RWPE2 (cell line): ENCODE results near the gene NAA80.
"Not testable (repeated sequence)": the region's sequence is repeated elsewhere in the genome, so short reads cannot be mapped to it uniquely, and the experiment has no call there.

Experiments used
- ATAC-seq: fragments of 200-7000 bp; cut with Tn5 transposase; 3 replicates; pipeline ENCODE4 v1.9.1; 2021; ENCODE audit warnings: low read depth
- DNase-seq: peaks from one replicate; pipeline ENCODE4 v3.0.0-alpha.2; 2020; ENCODE audit warnings: low spot score
- H3K27ac ChIP-seq: fragments of 450-650 bp; 2 replicates; pipeline ENCODE4 v1.5.1; 2017; ENCODE audit warnings: mild to moderate bottlenecking; ENCODE audit not compliant: poor library complexity, severe bottlenecking
- H3K27me3 ChIP-seq: fragments of 250-450 bp; sonication (Bioruptor Pico); 2 replicates; pipeline ENCODE4 v1.5.1; 2021; ENCODE audit warnings: mild to moderate bottlenecking, moderate library complexity; ENCODE audit not compliant: insufficient read depth, poor library complexity, severe bottlenecking
- H3K36me3 ChIP-seq: fragments of 250-450 bp; sonication (Bioruptor Pico); 2 replicates; pipeline ENCODE4 v1.5.1; 2020; ENCODE audit warnings: low read depth, mild to moderate bottlenecking, moderate library complexity
- H3K4me1 ChIP-seq: fragments of 250-450 bp; sonication (Bioruptor Pico); 2 replicates; pipeline ENCODE4 v1.5.1; 2021; ENCODE audit warnings: mild to moderate bottlenecking, moderate library complexity; ENCODE audit not compliant: insufficient read depth, poor library complexity, severe bottlenecking
- H3K4me3 ChIP-seq: fragments of 250-450 bp; sonication (Bioruptor Pico); 2 replicates; pipeline ENCODE4 v1.5.1; 2021; ENCODE audit warnings: mild to moderate bottlenecking, moderate library complexity; ENCODE audit not compliant: severe bottlenecking
- H3K9me3 ChIP-seq: fragments of 250-450 bp; sonication (Bioruptor Pico); 2 replicates; pipeline ENCODE4 v1.5.1; 2021; ENCODE audit warnings: mild to moderate bottlenecking, moderate library complexity; ENCODE audit not compliant: severe bottlenecking
- TF ChIP-seq, protein P1 (sequence below): fragments of 450-650 bp; IDR thresholded peaks from one replicate; pipeline ENCODE4 v1.5.1; 2017; ENCODE audit warnings: mild to moderate bottlenecking, moderate library complexity; ENCODE audit not compliant: poor library complexity, severe bottlenecking

NAA80 gene

DNA sequence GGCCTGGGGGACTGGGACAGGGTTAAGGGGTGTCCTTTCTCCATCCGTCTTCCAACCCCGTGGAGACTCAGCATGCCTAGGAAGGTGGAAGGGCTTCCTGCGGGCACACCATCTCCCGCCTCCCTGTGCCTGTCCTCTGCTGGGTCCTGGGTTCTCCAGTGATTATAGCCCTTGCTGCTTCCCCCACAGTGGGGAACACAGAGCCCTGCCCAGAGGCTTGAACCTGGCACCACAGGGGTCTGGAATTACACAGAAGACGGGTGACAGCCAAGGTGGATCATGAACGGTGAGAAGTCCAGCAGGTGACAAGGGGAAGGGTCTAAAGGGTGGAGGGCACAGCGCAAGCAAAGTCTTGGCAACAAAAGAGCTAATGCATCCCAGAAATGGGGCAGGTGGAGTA, 36.4 kb downstream of the NAA80 start:
- no peak for ATAC-seq

DNA sequence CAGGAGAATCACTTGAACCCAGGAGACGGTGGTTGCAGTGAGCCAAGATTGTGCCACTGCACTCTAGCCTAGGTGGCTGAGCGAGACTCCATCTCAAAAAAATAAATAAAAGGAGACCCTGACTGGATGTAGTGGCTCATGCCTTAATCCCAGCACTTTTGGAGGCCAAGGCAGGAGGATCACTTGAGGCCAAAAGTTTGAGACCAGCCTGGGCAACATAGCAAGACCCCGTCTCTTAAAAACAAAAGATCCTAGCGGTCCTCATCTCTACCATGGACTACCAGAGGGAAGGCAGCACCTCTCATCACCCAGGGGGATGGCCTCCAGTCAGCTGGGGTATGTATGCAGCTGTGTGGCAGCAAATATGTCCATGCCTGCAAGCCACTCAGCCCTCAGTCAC, 37.0 kb downstream of the NAA80 start:
- H3K27me3 ChIP-seq, H3K9me3 ChIP-seq, H3K4me3 ChIP-seq, H3K27ac ChIP-seq, DNase-seq, ATAC-seq: not testable (repeated sequence)
- peaks cover 18% of the 10 kb centered on the region for H3K36me3 ChIP-seq
- H3K4me1 ChIP-seq: peaks cover 22% of the 10 kb centered on the region

More for the DNA sequence above, 36.4 kb downstream of the NAA80 start:
- TF ChIP-seq, protein P1, sequence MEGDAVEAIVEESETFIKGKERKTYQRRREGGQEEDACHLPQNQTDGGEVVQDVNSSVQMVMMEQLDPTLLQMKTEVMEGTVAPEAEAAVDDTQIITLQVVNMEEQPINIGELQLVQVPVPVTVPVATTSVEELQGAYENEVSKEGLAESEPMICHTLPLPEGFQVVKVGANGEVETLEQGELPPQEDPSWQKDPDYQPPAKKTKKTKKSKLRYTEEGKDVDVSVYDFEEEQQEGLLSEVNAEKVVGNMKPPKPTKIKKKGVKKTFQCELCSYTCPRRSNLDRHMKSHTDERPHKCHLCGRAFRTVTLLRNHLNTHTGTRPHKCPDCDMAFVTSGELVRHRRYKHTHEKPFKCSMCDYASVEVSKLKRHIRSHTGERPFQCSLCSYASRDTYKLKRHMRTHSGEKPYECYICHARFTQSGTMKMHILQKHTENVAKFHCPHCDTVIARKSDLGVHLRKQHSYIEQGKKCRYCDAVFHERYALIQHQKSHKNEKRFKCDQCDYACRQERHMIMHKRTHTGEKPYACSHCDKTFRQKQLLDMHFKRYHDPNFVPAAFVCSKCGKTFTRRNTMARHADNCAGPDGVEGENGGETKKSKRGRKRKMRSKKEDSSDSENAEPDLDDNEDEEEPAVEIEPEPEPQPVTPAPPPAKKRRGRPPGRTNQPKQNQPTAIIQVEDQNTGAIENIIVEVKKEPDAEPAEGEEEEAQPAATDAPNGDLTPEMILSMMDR: no peak
- Histone ChIP-seq H3K9me3 (no peaks in the 10 kb centered on the region), H3K36me3 (peaks cover 15% of the 10 kb centered on the region), H3K4me1 (peaks cover 25% of the 10 kb centered on the region), H3K27ac (peak overlapping the region; percentile 93), H3K27me3 (no peaks in the 10 kb centered on the region), H3K4me3 (no peak overlapping the region)
- no peak for DNase-seq

DNA sequence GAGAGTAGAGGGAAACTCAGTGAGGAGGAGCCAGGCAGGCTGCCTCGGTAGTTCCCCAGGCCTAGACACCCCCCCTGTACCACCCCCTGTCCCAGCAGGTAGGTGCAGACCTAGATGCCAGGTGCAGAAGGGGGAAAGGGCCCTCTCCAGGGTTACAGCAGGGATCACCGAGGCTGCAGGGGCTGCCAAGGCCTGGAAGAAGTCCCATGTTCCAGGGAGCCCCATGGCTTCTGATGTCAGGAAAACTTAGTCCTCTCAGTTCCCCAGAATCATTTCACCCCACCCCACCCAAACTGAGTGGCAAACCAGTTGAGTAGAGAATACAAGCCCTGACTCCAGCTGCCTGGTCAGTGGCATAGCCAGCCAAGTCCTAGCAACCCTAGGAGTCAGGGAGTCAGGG, 37.7 kb downstream of the NAA80 start:
- peak overlapping the region; percentile 59 for H3K27ac ChIP-seq
- peaks cover 25% of the 10 kb centered on the region for H3K36me3 ChIP-seq
- DNase-seq (no peak), ATAC-seq (no peak)
- H3K27me3 ChIP-seq: no peaks in the 10 kb centered on the region
- no peaks in the 10 kb centered on the region for H3K9me3 ChIP-seq
- TF ChIP-seq, protein P1: no peak
- H3K4me1 ChIP-seq: peaks cover 22% of the 10 kb centered on the region
- no peak overlapping the region for H3K4me3 ChIP-seq

DNA sequence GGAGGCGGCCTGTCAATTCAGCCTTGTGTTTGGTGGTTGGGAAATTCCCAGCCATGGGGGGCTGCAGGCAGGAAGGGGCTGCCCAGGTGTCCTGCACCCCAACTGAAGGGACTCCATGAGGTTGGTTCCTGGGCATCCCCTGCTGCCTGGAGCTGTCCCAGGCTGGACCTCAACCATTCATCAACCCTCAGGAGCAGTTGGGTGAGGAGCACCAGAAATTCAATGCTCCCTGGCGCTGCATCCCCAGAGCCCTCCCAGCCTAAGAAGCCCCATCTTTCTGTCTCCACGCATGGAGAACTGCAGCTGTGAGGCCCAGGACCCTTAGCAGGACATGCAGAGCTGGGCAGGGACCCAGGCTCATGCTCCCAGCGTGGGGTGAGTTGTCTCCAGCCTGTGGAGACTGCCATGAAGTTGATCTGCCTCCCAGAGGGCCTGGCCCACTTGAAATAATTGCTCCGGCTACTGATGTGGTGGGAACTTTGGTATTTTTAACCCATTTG, 38.2 kb downstream of the NAA80 start:
- ATAC-seq: no peak
- Histone ChIP-seq H3K36me3 (peaks cover 29% of the 10 kb centered on the region), H3K9me3 (no peaks in the 10 kb centered on the region), H3K4me1 (peaks cover 22% of the 10 kb centered on the region), H3K4me3 (no peak overlapping the region), H3K27ac (peak overlapping the region; percentile 59), H3K27me3 (no peaks in the 10 kb centered on the region)
- DNase-seq: no peak
- TF ChIP-seq, protein P1: no peak

DNA sequence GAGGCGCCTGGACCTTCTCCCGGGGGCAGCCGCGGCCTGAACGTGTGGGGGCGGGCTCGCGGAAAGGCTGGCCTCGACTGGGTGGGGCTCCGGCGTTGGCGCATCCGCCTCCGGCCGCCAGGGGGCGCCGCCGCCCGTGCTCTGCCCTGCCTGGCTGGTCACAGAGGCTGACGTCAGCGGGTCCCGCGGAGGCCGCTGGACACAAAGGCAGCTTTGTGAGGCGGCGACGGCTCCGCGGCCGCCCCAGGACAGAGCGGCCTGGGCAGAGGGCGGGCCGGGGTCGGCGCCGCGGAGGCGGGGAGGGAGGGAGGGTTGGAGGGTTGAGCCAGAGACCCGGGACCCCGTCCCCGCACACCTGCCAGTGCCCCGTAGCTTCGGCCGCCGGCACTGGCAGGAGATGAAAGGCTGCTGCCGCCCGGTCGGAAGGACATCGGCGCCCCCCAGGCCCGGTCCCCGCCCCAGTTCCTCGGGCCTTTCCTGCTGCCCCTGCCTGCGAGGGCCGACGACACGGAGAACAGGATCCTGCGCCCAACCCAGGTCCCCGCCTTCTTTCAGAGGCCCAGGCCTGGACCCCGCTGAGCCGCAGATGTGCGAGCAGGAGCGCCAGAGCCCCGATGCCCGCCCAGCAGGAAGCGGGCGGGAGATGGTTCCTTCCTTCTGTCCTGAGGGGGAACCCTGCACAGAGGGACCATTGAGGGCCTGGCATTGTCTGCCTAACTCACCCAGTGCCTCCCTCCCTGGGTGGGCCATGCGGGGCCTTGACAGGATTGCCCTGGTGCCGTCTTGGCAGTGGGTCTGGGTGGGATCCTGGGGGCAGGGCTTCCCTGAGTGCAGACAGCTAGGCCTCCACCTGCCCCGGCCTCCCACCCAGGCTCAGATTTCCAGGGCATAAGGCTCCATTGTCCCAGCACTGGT, 38.9 kb downstream of the NAA80 start:
- peak; percentile 65 for ATAC-seq
- TF ChIP-seq, protein P1: peak; percentile 97
- Histone ChIP-seq H3K27me3 (no peaks in the 10 kb centered on the region), H3K9me3 (no peaks in the 10 kb centered on the region), H3K27ac (peak overlapping the region; percentile 59), H3K4me3 (peak overlapping the region; percentile 31), H3K4me1 (peaks cover 21% of the 10 kb centered on the region), H3K36me3 (peaks cover 33% of the 10 kb centered on the region)
- no peak for DNase-seq
